GM12892 (cell line): ENCODE measurements around the gene HNRNPF.

Experiments used
- POLR2A ChIP-seq: IDR thresholded peaks from 2 replicates; pipeline ENCODE4 v1.6.1; 2011; ENCODE audit warnings: low read depth, low read length, control low read depth
- POLR2AphosphoS5 ChIP-seq: IDR thresholded peaks from 2 replicates; pipeline ENCODE4 v1.6.1; 2011; ENCODE audit warnings: low read depth, low read length, control low read depth
- TAF1 ChIP-seq: IDR thresholded peaks from 2 replicates; pipeline ENCODE4 v1.6.1; 2011; ENCODE audit warnings: low read depth, mild to moderate bottlenecking, control low read depth, low read length, borderline replicate concordance

GRCh38 chr10:43424416-43424815 lies 15.4 kb upstream of the HNRNPF start:
- TF ChIP-seq POLR2A, result no peak
- no peak for TF ChIP-seq TAF1
- no peak for TF ChIP-seq POLR2AphosphoS5
